Embryonic facial prominence (tissue), 1 donor: ENCODE data around the gene AKAP12.

Experiments used
- DNase-seq: peaks from one replicate; pipeline ENCODE4 v3.0.0-alpha.2; 2016; ENCODE audit errors: extremely low spot score

AKAP12 gene

DNA sequence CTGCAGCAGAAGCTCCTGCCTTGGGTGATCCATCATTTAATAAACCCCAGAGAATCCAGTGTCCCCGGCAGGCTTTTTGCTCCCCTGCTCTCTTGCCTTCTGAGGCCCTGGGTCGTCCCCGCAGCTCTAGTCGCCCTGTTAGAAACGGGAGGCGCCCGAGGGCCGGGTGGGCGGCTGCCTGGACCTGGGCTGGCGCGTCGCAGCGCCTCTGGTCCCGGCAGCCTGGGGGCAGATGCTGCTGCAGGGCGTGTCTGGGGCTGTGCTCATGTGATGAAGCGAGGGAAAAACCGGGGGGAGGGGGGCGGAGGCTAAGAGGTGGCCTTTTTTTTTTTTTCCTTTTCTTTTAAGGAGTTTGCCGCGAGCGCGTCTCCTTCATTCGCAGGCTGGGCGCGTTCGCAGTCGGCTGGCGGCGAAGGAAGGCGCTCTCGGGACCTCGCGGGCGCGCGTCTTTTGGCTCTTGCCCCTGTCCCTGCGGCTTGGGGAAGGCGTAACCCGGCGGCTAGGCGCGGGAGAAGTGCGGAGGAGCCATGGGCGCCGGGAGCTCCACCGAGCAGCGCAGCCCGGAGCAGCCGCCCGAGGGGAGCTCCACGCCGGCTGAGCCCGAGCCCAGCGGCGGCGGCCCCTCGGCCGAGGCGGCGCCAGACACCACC is 394 bp downstream of the AKAP12 start:
- DNase-seq = no peak

DNA sequence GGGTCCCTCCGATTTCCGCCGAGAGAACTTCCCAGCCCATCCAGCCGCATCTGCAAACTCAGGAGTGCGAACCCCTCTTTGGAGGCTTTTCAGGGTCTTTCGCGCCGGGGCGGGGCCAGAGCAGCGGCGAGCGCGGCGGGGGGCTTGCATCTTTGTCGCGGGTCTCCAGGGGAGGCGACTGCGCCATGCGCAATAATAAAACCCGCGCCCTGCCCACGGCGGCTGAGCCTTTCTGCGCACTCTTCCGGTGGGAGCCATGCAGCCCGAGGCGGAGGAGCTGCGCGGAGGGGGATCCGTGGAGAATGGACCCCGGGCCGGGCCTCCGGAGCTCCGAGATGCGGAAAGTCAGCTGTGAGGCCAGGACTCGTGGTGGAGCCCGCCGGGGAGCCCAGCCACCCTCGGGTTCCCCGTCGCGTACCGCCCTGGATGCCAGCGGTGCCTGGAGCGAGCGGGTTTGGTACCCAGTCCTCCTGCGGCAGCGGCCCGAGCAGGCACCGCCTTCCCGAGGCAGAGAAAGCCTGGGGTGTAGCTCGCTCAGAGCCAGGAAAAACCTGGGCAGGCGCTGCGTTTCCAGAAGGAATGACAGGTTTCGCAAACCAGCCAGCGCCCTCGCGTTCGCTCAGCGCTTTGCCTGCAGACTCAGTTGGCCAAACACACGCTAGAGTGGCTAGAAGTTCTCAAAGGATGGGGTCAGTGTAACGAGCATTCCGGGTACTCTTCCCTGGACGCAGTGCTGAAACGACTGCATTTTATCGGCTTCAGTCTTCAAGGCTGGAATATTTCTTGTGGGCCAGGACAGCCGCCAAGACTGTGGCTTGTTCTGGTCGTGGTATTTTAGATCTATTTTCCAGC is 1.2 kb downstream of the AKAP12 start:
- no peak for DNase-seq

DNA sequence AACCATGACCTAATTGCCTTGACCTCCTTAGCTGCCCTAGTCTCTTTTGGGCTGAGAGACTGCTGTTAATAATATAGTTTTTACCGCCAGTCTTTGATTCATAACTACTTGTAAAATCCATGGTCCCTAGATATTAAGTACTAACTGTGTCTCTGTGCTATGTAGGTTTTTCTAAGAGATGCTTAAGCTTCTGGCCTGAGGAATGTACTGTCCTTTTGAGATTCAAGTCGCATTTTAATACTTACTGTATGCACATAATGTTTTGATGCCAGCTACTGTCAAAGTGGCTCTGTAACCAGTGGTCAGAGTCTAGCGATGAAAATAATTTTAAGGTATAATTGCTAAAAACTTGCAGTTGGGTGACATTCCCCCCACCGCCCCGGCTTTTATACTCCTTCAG is 2.1 kb downstream of the AKAP12 start:
- no peak for DNase-seq

DNA sequence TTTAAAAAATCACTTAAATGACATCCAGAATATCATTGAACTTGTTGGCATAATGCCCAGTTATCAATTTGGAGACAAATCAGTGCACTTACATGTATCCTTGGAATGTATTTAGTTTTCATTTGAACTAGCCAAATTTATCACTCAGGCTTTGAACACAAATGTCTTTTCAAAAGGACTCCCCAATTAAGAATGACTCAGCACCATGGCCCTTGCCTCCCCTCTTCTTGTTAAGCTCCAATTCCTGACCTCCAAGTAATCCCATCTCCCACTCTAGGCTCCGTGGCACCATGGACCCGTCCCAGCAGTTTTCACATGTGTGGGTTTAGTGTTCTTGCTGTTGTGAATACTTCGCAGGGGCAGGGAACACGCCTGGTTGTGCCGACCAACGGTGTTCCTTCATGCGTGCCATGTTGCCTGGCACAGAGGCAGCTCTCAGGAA is 2.7 kb downstream of the AKAP12 start:
- DNase-seq = no peak

DNA sequence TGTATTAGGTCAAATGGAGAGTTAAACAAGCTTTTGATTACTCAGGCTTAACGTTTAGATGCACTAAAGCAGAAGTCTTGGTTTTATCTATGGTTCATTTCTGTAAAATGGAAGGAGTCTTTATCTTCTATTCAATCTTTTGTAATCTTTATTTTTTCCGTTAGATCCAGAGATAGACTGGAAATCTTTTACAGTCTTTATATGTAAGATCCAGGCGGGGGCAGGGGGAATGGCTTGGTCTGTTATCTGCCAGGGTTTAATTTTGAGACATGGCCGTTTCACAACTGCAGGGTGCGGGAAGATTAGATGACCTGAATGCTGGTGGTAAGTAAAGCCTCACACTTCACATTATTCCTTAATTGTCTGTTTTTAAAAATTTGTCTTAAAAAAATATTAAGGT is 3.7 kb downstream of the AKAP12 start:
- no peak for DNase-seq

DNA sequence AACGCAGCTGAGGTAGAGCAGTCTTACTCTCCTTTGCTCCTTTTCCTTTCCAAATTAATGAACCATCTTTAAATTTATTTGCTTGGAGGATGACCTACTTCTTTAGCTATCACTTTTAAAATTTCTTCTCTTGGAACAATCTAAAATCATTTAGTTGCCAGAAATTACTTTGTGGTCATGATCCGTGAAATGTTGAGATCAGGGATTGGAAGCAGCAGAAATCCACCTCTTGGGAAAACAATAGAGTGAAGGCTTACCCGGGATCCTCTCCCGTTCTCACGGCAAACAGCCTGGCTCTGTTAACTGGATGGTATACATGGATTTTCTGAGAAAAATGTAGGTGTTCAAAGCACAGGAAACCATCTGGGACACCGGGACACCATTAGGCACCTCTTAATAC is 7.7 kb downstream of the AKAP12 start:
- DNase-seq = no peak

DNA sequence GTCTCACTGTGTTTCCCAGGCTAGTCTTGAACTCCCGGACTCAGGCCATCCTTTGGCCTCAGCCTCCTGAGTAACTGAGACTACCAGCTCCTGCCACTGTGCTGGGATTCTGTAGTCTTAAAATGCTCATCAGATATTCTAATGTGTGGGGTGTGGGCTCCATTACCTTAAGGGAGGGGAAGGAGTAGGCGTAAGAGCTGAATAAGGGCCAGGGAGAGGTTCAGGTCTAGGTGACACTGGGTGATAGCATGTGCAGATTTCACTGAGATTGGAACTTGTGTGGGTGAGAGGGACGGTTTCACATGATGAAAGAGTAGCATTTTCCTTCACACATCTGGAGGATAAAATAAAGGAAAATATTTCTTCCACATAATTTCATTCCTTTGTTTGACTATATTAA is 8.5 kb downstream of the AKAP12 start:
- no peak for DNase-seq

DNA sequence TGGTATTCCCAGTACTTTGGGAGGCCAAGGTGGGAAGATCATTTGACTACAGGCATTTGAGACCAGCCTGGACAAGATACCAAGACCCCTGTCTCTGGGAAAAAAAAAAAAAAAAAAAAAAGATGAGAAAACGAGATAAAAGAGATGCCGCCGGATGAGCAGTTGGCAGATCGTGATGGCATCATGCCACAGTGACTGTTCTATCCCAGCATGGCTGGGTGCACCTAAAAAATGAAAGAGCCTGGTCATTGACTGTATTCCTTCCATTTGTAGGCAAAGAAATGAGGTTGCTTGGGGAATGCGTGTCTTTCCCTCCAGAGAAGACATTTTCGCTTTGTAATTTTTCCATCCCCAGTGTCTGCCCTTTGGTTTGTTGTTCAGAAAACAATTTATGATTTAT is 12.9 kb downstream of the AKAP12 start:
- DNase-seq = no peak

DNA sequence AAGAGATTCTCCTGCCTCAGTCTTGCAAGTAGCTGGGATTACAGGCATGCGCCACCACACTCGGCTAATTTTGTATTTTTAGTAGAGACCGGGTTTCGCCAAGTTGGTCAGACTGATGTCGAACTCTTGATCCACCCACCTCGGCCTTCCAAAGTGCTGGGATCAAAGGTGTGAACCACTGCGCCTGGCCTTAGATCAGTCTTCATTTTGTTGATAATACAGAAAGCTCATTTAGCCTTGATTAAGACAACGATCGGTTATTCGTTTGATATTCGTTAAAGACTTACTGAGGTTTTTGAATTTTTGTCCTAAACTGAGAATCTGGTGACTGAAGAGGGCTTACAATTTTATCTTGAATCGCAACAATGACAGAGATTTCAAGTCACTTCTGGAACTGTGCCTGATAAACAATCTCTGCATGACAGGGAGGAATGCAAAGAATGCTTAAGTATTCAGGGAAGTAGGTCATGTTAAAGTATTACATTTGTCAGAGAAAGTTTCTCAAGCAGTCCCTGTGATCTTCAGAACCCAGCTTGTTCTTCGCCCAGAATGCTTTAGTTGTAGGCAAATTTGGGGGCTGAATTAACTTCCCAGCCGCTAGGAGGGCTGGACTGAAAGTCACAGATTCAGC is 14.8 kb downstream of the AKAP12 start:
- DNase-seq = no peak

DNA sequence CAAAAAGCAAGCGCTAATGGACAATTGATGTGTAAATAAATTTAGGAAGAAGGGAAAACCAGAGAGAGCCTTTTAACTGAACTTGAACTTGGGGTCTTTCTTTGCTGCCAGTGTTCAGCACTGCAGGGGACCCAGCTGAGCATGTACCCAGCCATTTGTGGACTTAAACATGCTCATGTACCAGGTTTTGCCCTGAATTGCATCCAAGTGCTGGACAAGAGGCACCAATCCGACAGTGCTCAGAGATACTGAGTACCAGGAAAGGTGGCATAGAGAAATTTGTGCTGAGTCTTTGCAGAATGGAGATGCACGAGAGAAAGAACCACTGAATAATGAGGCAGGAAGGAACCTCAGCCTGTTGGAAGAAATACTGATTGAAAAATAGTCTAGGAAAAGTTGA is 16.0 kb downstream of the AKAP12 start:
- DNase-seq = no peak

DNA sequence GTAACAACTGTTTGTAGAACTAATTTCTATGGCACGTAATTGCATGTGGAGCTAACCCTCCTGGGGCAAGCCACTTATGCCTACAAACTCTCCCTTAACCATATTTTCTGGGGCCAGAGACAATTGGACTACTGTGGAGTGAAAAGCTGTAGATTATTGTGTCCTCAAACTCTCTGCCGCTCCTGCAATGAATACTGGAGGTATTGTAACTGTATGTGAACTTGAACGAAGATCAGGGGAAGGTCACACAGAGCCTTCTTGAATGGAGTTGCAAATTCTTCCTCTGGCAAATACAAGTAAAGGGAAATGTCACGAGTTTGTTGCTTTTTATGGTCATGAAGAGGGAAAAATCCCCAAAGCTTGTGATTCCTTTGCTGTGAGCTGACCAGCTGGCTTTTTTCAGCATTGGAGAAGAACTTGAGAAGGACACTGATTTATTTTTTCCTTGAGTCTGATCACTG is 18.2 kb downstream of the AKAP12 start:
- no peak for DNase-seq

DNA sequence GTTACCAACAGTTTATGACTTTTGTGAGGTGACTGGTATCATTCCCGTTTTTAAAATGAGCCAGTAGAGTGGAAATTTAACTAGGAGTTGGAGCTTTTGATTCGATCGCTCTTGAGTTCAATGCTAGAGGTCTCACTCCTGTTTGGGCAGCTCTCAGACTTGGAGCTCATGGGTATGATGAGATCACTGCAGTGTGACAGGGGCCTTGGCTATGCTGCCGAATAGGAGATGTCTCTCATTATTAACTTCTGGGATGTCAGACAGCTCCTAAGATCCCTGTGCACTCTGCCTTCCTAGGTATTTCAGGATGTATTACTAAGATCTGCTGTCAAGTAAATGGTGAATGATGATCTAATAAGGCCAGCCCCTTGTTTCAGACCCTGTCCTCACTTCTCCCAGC is 20.4 kb downstream of the AKAP12 start:
- no peak for DNase-seq

DNA sequence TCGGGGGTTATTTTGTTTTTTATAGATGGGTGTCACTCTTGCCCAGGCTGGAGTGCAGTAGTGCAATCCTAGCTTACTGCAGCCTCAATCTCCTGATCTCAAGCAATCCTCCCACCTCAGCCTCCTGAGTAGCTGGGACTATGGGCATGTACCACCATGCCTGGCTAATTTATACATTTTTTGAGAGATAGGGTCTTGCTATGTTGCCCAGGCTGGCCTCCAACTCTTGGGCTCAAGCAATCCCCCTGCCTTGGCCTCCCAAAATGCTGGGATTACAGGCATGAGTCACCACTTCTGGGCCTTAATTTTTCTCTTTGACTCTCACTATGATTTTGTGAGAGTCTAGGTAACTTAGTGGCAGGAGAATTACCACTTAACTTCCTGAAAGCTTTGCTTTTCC is 23.3 kb downstream of the AKAP12 start:
- no peak for DNase-seq

DNA sequence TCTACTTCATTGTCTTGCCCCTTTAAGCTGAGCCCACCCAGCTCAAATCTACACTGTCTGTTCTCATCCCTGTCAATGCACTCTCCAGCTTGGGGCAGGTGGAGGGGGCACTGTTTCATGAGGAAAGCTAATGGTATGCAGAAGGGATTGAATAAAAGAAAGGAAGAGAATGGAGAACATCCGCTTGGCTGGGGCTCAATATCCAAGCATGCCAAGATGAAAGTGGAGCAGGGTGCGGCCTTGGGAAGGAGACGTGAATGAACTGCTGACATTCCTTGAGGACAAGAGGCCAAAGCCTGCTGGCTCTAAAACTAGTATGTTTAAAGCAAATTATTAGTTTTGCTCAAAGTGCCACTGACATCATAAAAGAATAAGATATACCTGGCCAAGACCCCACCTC is 24.2 kb downstream of the AKAP12 start:
- DNase-seq = no peak

DNA sequence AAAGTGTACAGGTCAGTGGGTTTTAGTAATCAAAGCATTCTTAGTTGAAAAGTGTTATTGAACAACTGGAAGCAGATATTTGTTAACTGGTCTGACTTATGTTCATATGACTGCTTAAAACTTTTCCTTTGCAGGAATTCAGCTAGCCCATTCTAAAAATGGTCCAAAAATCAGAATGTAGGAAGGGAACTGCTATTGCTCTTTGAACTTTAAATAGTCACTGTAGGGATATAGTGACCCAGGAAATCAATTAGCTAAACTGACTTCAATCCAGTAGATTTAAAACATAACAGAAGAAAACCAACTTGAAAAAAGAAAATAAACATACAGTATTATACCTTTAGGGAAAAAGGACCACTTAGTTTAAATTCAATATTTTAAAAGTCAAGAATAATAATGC is 25.5 kb downstream of the AKAP12 start:
- DNase-seq = no peak

DNA sequence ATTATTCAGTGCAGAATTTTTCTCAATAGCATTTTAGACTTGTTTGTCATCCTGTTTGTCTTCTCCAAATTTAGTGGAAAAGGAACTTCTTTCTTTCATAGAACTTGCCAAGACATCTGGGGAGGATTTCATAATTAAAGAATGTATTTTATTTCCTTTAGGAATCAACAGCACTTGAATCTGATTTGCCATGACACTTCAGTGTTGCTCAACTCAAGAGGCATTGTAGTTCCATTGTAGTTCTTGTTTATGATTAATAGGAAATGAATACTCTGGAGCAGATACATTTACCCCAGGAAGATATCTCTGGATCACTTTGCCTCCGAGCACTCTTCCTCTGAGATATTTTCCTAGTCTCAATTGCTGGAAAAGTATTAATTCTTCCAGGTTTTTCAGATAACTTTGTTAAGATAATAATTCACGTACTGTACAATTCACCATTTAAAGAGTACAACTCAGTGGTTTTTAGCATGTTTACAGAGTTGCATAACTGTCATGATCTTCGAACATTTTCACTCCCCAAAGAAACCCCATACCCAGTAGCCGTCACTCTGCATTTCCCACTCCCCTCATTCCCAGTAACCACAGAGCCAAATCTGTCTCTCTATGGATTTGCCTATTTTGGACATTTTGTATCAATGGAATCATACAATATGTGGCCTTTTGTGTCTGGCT is 29.7 kb downstream of the AKAP12 start:
- peak; percentile 32 for DNase-seq

DNA sequence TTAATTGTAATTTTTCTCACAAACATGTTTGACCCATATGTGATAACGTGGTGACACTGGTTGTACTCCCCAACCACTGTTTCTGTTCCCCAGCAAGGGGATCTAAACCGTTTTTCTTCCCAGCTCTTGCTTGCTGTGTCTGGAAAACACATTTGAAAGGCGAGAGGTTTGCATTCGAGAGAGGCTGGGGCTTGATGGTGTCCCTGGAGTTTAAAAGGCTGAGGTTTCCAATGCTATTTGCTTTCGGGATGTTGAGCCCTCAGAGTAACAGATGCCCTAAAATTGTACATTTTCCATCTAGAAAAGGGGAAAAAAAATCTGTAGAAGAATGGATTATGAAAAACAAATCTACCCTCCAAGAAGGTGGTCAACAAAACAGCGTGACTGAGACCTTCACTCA is 35.4 kb downstream of the AKAP12 start:
- DNase-seq = no peak

DNA sequence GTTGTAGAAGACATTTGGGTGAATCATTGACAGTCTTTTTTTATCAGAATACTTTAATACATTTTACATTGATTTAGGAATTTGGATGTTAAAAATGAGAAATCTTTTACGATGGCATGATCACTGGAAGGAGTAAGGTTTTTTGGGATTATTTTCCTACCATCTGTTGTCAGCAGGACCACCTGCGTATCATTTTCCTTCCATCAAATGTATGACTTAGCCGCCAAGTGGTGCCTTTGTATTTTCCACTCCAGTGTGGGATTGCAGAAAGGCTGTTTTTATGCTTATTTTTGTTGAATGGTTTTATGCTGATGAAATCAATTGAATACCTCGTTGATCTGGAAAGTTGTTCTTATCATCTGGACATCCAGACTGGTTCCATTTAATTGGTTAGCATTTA is 35.8 kb downstream of the AKAP12 start:
- no peak for DNase-seq

DNA sequence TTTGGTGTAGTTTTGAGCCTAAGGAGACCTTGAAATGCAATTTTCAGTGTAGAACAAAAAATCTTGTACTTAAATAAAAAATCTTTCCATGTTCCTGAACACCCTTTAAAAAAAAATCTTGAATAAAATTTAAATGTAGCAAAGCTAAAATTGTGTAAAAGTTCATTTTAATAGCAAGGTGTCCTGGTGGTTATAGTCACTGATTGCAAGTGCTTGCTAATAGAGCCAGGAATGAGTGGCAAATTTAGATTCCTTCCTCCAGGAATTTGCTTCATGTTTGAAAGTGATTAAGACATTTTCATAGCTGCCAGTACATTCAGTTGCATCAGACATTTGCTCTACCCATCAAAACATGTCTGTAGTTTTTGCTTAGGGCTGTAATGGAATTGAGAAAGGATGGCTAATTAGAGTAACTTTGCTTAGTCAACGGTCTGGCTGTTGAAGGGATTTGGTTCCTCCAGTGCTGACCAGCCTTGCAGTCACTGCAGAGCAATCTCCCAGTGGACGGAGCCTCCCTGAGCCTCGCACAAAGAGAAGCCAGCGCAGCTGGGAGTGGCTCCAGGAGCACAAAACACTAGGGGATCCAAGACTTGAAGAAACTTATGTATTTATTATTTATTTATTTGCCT is 36.5 kb downstream of the AKAP12 start:
- DNase-seq = no peak

DNA sequence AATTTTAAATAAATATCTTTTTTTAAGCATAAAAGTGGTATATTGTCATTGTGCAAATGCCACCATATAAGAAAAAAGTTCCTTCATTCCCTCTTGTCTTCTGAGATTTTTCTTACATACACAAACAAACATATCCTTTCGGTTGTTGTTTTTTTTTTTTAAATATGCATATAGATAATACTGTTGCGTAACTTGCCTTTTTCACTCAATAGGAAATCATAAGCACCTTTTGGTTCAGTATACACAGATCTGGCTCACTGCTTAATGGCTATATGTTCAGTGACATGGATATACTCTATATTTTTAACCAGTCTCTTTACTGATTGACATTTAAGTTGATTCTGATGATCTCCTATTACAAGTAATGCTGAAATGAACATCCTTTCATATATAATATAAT is 40.1 kb downstream of the AKAP12 start:
- DNase-seq = no peak

DNA sequence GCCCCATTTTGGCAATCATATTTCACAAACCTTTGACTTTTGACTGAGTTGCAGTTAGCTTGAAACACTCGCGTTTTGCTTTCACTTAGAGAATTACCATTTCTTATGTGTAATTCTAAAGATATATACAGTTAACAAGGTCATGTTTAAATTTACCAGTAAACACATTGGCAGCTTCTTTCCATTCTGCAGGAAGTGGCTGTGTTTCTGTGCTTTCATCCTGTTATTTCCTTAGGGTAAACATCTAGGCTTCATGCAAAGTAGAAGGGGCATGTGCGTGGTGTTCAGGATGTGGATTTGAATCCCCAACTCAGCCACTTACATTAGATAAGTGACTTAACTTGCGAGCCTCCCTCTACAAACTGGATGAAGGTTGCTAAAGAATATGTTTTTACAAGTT is 41.1 kb downstream of the AKAP12 start:
- no peak for DNase-seq

DNA sequence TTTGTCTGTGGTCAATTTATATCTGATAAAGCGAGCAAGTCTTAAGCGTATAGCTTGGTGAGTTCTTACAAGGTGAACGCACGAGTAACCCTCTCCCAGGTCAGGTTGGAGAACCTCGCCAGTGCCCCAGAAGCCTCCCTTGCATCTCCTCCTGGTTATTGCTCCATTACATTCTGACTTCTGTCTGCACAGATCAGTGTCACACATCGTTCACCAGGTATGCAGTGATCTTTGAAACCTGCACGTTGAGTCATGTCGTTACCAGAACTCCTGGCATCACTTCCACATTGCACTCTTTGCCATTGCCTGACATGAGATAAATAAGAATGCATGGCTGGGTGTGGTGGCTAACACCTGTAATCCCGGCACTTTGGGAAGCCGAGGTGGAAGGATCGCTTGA is 44.2 kb downstream of the AKAP12 start:
- DNase-seq = no peak
